Ovary (tissue), 9 donors: ENCODE measurements around the gene GBX2. TPM values are rescaled to one million over a fixed set of nuclear protein-coding genes. Genes with fewer than 3 reads are reported as not detected.

Experiments
- DNase-seq, 5 donors: peaks; one replicate each; pipeline ENCODE4 v3.0.0-alpha.2; 2019 to 2020
- H3K27ac ChIP-seq, 2 donors: fragments of 200-600 bp; one replicate each; pipeline versions ENCODE4 v1.5.1 to v1.8.0; 2019 to 2022
- H3K27me3 ChIP-seq: fragments of 200-600 bp; one replicate; pipeline ENCODE4 v1.8.0; 2022
- H3K36me3 ChIP-seq: fragments of 200-600 bp; sonication (generic); one replicate; pipeline ENCODE4 v1.5.1; 2019
- H3K4me1 ChIP-seq: one replicate; pipeline ENCODE4 v1.8.1; 2013; ENCODE audit warnings: mild to moderate bottlenecking, moderate library complexity; ENCODE audit not compliant: insufficient read depth
- H3K4me3 ChIP-seq: fragments of 200-600 bp; sonication (generic); one replicate; pipeline ENCODE4 v1.5.1; 2017
- H3K9me3 ChIP-seq, 2 donors: fragments of 200-600 bp in 1 of 2; sonication (generic) in 1 of 2; one replicate each; pipeline versions ENCODE4 v1.5.1 to v1.8.1; 2013 to 2019; ENCODE audit warnings: mild to moderate bottlenecking in 1 of 2, moderate library complexity in 1 of 2
- EP300 ChIP-seq: sonication (generic); formaldehyde crosslinking; IDR thresholded peaks from one replicate; pipeline ENCODE4 v1.6.1; 2017; ENCODE audit warnings: antibody characterized with exemption
- POLR2A ChIP-seq: fragments of 450-650 bp; IDR thresholded peaks from one replicate; pipeline ENCODE4 v1.6.1; 2017; ENCODE audit warnings: antibody characterized with exemption, mild to moderate bottlenecking, moderate library complexity
- WGBS, 3 donors: extraction: QIAGEN DNeasy Blood & Tissue Kit in 1 of 3; methylation state at CpG; one replicate each; pipeline versions ENCODE4 v1.1.5 to v1.1.7; 2013 to 2017; 5-methylcytosine and 5-hydroxymethylcytosine counted together
- intact Hi-C, 4 donors: fragments of 100-400 bp; cut with DNase I; formaldehyde crosslinking; loops; one replicate each; pipeline versions ENCODE4 v1.11.0 to v1.15.1; 2022 to 2023
- polyA plus RNA-seq, 2 donors: library from polyadenylated mRNA; stranded (reverse); fragments of 200-250 nt in 1 of 2; fragments of 350-450 nt in 1 of 2; fragmentation: Illumina TruSeq in 1 of 2; extraction: RNeasy Lipid Tissue Mini Kit (QIAGEN cat#74804) in 1 of 2; gene quantifications; one replicate each; pipeline ENCODE4 v1.2.3, GENCODE V29; 2013 to 2014
- total RNA-seq, 7 donors: library from RNA; depleted of rRNA in 2 of 7; stranded (reverse); fragments of >200 nt in 2 of 7; fragmentation: NEBNext Ultra II Directional in 3 of 7; extraction: Animal tissue kit (Norgen Biotek cat#: 25700) in 3 of 7; gene quantifications; one replicate each; pipeline versions ENCODE4 v1.1.0 to v1.2.4, GENCODE V29; 2016 to 2023
- TF ChIP-seq, protein P1 (sequence below), 3 donors: fragments of 450-650 bp in 2 of 3; fragments of 200-600 bp in 1 of 3; IDR thresholded peaks; one replicate each; pipeline versions ENCODE4 v1.5.1 to v1.8.0; 2016 to 2022; ENCODE audit warnings: antibody characterized with exemption in 3 of 3, mild to moderate bottlenecking in 1 of 3
- donor health status: DM: no; HTN: no; CAD: no; lungs with moderate emphysema.
- donor health status: DM: no; HTN: no; CAD: no.
- donor health status: Bipolar disorder and iron deficiency.
- donor health status: DM: yes; HTN: yes; CAD: no.
- donor health status: DM: no; HTN: no; CAD: no.
- donor health status: DM: yes; HTN: yes; CAD: no.

Gene GBX2
- total and polyA plus RNA-seq, 9 donors, result not detected

DNA sequence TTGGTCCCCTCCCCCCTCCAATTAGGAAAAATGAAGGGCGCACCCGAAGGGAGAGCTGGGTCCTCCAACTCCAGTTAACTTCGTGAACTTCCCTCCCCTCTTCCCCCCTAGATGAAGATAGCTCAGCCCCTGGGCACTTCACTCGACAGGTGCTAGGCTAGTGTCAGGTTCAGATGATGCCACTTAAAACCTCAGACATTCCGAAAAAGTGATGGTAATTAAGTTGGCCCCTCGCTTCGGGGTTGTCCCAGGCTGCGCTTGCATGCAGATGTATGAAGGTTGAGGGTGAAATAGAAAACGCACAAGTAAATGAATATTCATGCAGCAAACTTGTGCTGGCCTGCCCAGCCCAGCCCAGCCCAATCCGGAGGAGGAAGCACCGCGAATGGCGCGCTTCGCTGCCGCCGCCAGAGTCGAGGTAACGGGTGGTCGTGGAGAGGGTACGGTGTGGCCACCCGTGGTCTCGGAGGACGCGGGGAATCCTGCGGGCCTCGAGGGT, 3.0 kb upstream of the GBX2 start:
- Histone ChIP-seq H3K4me1 (peaks cover 8% of the 10 kb centered on the region), H3K27ac (no peak overlapping the region), H3K9me3 (no peaks in the 10 kb centered on the region), H3K4me3 (no peak overlapping the region), H3K36me3 (no peaks in the 10 kb centered on the region), H3K27me3 (peaks cover 5% of the 10 kb centered on the region)
- intact Hi-C loops, result loop anchor here in 1 of 4 donors (5.0 kb wide), 1 partner anchor 389 kb away; no protein-coding TSS in a partner anchor
- no peak for DNase-seq
- WGBS, 3 donors, result 6 to 9% (median 8%) methylated on average over 27 of the region's 27 CpGs
- no peak for TF ChIP-seq POLR2A
- TF ChIP-seq, protein P1, sequence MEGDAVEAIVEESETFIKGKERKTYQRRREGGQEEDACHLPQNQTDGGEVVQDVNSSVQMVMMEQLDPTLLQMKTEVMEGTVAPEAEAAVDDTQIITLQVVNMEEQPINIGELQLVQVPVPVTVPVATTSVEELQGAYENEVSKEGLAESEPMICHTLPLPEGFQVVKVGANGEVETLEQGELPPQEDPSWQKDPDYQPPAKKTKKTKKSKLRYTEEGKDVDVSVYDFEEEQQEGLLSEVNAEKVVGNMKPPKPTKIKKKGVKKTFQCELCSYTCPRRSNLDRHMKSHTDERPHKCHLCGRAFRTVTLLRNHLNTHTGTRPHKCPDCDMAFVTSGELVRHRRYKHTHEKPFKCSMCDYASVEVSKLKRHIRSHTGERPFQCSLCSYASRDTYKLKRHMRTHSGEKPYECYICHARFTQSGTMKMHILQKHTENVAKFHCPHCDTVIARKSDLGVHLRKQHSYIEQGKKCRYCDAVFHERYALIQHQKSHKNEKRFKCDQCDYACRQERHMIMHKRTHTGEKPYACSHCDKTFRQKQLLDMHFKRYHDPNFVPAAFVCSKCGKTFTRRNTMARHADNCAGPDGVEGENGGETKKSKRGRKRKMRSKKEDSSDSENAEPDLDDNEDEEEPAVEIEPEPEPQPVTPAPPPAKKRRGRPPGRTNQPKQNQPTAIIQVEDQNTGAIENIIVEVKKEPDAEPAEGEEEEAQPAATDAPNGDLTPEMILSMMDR (IDR thresholded peaks at IDR 0.05), result no peak
- no peak for TF ChIP-seq EP300

DNA sequence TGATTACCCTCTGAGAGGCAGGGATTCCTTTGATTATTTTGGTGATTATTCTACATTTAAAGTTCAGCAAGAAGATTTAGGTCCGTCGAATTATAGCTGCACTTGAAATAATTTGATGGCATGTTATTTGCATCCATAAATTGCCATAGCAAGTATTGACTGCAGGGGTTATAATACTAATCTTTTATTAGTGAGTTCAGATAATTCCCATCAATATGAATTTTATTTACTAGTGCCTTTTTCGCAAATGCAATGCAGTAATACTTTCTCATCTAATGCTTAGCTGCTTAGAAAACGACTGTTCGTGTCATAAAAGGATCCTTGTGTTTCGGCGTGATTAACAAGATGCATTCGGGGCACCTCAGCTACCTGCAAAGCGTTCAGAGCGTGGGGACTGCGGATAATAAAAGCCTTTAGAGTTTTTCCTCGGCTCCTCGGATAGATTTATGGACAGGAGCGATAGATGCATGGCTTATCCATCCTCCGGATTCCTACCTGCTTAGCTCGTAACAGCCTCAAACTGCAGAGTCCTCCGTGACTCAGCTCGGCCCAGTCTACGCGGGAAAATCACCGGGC, 2.5 kb upstream of the GBX2 start:
- 12 to 17% (median 16%) methylated on average over 21 of the region's 21 CpGs for WGBS, 3 donors
- no peak overlapping the region for H3K27ac ChIP-seq
- H3K9me3 ChIP-seq, result no peaks in the 10 kb centered on the region
- DNase-seq, result no peak
- peaks cover 5% of the 10 kb centered on the region for H3K27me3 ChIP-seq
- intact Hi-C loops, result loop anchor here in 1 of 4 donors (5.0 kb wide), 1 partner anchor 388 kb away; no protein-coding TSS in a partner anchor
- H3K36me3 ChIP-seq, result no peaks in the 10 kb centered on the region
- H3K4me1 ChIP-seq, result peaks cover 8% of the 10 kb centered on the region
- H3K4me3 ChIP-seq, result no peak overlapping the region
- TF ChIP-seq, protein P1 (IDR thresholded peaks at IDR 0.05), result no peak

DNA sequence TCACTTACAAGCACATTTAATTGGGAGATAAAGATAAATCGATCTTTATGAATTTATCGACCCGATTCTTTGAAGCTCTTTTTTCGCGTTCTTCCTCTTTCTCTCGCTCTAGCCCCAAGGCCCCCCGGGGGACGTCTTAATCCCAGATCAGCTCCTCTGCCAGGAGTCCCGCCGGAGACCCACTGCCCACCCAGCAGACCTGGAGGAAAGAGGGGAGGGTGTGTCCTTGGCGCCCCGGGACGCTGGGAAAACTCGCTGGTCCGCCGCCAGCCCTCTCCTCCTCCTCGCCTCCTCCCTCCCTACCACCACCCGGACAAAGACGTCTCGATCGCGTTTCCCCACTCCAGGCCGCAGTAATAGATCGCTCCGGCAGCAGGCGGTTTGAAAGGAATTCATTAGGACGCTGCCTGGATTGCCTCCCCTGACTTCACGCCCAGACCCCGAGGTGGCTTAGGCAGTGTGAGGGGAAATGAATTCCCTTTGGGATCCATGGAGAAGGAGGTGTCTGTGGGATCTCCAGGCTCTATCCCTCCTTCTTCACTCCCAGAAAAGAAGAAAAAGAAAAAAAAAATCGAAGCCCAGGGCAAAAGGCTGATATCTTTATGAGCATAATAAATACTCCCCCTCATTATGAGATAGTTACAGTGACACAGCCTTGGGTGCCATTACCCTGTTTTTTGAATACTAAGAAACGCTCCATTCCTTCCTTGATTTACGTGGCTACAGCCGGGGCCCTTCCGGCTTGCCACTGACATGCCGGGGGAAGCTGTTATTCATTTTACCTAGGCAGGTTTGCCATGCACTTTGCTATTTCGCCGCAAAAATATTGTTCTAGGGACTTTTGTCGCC, 1.8 kb upstream of the GBX2 start:
- peaks cover 5% of the 10 kb centered on the region for H3K27me3 ChIP-seq

DNA sequence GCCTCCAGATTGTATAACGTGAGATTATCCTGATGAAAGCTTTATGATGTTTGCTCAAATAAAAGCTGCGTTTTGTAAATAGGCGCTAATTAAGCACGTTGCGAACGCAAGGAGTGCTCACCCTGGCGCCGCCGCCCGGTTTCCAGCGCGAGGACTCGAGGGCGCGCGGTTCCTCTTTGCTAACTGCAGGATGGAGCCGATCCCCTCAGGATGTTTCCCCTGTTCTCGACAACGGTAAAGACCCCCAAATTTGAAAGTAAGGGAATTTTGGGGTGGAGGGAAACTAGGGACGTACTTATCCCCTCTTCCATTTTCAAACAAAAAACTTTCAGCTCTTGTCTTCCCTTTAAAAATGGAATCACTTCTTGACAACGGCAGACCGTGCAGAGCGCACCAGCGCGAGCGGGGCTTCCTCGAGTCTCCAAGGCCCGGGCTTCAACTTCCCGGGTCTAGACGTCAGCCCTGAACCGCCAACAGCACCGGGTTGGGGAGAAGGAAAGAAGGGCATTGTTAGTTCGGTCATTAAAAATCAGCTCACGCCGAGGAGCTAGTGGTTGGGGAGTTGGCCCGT, 1.1 kb upstream of the GBX2 start:
- WGBS, 3 donors, result 8 to 14% (median 9%) methylated on average over 36 of the region's 36 CpGs

More for the DNA sequence above, 1.8 kb upstream of the GBX2 start:
- peaks cover 8% of the 10 kb centered on the region for H3K4me1 ChIP-seq
- H3K36me3 ChIP-seq, result no peaks in the 10 kb centered on the region
- H3K27ac ChIP-seq, result no peak overlapping the region
- DNase-seq, result no peak
- WGBS, 3 donors, result 5 to 13% (median 10%) methylated on average over 38 of the region's 38 CpGs
- intact Hi-C loops, result loop anchor here in 1 of 4 donors (5.0 kb wide), 1 partner anchor 388 kb away; no protein-coding TSS in a partner anchor
- TF ChIP-seq, protein P1 (IDR thresholded peaks at IDR 0.05), result no peak
- TF ChIP-seq EP300 (no peak), POLR2A (no peak)
- H3K9me3 ChIP-seq, result no peaks in the 10 kb centered on the region
- H3K4me3 ChIP-seq, result no peak overlapping the region

More for the DNA sequence above, 1.1 kb upstream of the GBX2 start:
- intact Hi-C loops, result no loop called here
- Histone ChIP-seq H3K27me3 (peaks cover 5% of the 10 kb centered on the region), H3K9me3 (no peaks in the 10 kb centered on the region), H3K4me1 (peaks cover 8% of the 10 kb centered on the region), H3K4me3 (no peak overlapping the region), H3K36me3 (no peaks in the 10 kb centered on the region), H3K27ac (no peak overlapping the region)
- DNase-seq, result no peak
- TF ChIP-seq EP300 (no peak), POLR2A (no peak)
- TF ChIP-seq, protein P1 (IDR thresholded peaks at IDR 0.05), result no peak
